Body of pancreas (tissue), 4 donors: ENCODE measurements around the gene CENPC.

Experiments used
- POLR2A ChIP-seq, 3 donors: fragments of 450-650 bp; IDR thresholded peaks; one replicate each; pipeline ENCODE4 v1.6.1; 2016; ENCODE audit warnings: antibody characterized with exemption in 3 of 3, mild to moderate bottlenecking in 2 of 3
- TF ChIP-seq, protein P1 (sequence below), 7 experiments: fragments of 450-650 bp in 4 of 7; fragments of 200-600 bp in 3 of 7; sonication (generic) in 3 of 7; IDR thresholded peaks; one replicate each; pipeline ENCODE4 v1.5.1; 2016 to 2019; ENCODE audit warnings: antibody characterized with exemption in 7 of 7

DNA sequence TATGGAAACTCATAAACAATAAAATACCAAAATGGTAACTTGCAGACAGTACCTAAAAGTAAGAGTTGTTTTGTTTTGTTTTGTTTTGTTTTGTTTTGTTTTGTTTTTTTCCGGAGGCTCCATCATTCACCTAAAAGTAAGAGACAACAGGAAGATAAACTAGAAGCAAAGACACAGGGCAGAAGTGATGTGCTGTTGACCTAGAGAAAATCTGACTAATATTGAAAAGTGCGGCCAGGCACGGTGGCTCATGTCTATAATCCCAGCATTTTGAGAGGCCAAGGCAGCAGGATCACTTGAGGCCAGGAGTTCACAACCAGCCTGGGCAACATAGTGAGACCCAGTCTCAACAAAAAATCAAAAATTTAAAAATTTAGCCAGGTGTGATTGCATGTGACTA is 5.6 kb upstream of the CENPC start:
- TF ChIP-seq POLR2A (IDR thresholded peaks at IDR 0.05): no peak
- TF ChIP-seq, protein P1, sequence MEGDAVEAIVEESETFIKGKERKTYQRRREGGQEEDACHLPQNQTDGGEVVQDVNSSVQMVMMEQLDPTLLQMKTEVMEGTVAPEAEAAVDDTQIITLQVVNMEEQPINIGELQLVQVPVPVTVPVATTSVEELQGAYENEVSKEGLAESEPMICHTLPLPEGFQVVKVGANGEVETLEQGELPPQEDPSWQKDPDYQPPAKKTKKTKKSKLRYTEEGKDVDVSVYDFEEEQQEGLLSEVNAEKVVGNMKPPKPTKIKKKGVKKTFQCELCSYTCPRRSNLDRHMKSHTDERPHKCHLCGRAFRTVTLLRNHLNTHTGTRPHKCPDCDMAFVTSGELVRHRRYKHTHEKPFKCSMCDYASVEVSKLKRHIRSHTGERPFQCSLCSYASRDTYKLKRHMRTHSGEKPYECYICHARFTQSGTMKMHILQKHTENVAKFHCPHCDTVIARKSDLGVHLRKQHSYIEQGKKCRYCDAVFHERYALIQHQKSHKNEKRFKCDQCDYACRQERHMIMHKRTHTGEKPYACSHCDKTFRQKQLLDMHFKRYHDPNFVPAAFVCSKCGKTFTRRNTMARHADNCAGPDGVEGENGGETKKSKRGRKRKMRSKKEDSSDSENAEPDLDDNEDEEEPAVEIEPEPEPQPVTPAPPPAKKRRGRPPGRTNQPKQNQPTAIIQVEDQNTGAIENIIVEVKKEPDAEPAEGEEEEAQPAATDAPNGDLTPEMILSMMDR (IDR thresholded peaks at IDR 0.05): no peak
